Ammon's horn (tissue), 1 donor: ENCODE results near the gene WDPCP.
"Not testable (repeated sequence)": the region's sequence is repeated elsewhere in the genome, so short reads cannot be mapped to it uniquely, and the experiment has no call there.

ENCODE experiments used
- DNase-seq: peaks from one replicate; pipeline ENCODE4 v3.0.0-alpha.2; 2016; ENCODE audit warnings: low spot score

Gene WDPCP

DNA sequence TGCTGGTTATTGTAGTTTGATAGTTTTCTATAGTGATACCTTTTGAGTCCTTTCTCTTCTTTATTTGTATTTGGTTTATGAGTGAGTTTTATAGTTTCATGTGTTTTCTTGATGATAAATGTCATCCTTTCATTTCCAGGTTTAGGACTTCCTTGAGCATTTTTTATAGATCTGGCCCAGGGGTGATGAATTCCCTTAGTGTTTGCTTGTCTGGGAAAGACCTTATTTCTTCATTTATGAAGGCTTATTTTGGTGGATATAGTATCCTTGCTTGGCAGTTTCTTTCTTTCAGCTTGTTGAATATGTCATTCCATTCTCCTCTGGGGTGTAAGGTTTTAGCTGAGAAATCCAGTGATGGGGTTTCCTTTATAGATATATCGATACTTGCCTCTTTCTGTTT, 483.8 kb downstream of the WDPCP start:
- DNase-seq: no peak

DNA sequence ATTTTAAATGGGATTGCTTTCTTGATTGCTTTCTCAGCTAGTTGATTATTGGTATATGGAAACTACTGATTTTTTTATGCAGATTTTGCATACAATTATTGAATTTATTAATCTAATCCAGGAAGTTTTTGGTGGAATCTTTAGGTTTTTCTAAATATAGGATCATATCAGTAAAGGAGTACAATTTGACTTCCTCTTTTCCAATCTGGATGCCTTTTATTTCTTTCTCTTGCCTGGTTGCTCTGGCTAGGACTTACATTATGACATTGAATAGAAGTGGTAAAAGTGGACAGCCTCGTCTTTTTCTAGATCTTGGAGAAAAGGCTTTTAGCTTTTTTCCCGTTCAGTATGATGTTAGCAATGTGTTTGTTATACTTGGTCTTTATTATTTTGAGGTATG, 486.3 kb downstream of the WDPCP start:
- no peak for DNase-seq

DNA sequence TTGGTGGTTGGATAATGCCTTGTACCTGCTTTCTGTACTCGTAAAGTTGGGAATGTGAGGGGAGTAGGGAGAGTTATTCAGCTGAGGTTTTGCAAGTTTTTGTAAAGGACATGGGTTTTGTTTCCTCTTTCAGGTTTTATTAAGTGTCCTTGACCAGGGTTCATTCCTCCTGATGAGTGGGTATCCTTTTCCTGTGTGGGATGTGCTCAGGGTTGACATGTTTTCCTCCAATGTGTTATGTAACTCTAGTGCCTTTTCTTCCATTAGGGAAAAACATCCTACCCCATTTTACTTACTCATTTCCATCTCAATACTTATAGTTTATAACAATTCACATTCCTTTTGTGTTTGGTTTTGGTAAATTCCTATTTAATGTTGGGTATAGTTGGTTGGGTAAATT, 489.2 kb downstream of the WDPCP start:
- no peak for DNase-seq

DNA sequence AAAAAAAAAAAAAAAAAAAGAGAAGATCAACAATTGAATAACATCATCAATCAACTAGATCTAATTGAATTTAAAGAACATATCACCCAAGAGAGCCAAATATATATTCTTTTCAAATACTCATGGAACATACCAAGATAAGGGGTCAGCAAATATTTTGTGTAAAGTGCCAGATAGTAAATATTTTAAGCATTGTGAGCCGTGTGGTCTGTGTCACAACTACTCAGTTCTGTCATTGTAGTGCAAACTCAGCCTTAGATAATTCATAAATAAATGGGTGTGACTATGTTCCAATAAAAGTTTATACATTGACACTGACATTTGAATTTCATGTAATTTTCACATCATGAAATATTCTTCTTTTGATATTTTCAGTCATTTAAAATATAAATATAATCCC, 491.8 kb downstream of the WDPCP start:
- no peak for DNase-seq

DNA sequence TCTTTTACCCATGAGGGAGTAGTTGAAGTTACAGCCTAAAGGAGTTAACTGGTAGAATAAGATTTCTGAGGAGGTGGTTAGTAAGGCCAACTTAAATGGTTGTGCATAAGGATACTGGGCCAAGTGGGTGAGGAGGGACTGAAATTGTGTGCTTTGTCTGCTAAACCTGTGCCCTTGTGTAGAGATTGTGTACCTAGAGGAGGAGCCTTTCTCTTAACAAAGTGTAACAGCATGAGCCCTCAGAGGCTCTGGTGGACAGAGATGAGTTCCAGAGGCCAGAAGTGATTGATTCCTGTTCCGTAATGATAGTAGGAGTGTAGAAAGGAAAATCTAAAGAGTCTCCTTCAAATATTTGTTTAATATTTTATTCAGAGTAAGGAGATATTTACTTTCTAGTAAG, 494.8 kb downstream of the WDPCP start:
- DNase-seq: no peak

DNA sequence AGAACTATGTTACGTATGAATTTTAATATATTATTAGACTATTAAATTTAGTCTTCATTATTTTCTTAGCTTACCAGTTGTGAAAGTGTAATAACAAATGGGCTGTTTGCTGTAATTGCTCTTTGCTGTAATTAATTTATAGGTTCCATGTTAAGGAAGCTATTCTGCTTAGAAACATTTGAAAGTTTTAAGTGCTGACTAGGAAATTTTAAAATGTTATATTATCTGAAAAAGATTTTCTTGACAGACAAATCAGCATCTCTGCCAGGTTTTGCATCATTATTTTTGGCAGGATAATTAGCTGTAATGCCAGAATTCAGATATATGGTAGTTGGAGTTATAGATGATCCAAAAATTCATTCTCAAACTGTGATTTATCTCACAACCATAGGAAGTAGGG, 495.4 kb downstream of the WDPCP start:
- DNase-seq: no peak

DNA sequence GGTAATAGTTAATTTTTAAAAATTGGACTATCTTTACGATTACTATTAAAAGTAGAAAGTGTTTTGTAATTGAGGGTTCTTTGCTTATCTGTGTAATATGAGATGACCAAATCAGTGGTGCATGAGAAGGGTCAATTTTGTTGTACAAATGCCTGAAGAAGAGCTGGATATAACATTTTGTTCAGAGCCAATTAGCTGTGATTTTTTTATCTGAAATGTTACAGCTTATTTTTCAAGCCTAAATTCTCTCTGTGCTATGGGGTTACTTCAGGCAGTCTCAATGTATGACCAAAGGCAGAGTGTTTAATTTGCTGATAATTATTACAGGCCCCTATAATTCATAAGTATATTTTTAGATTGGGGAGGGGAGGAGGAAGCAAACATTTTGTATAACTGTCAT, 495.9 kb downstream of the WDPCP start:
- DNase-seq: no peak

DNA sequence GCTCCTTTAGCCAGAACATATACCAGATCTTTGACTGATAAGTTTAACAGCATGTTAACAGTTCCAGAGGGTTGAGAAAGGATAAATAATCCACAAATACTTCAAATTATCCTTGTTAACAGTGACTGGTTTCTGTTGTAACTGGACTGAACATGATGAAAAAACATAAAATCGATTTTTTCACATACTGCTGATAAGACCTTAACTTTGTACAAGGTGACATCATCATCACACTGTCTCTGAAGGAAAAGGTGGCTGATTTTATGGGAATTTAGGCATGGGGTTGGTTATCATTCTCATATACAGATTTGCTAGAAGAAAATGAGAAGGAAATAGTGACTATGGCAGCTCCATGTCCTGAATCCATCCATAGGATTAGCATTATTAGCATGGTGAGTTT, 501.6 kb downstream of the WDPCP start:
- no peak for DNase-seq

DNA sequence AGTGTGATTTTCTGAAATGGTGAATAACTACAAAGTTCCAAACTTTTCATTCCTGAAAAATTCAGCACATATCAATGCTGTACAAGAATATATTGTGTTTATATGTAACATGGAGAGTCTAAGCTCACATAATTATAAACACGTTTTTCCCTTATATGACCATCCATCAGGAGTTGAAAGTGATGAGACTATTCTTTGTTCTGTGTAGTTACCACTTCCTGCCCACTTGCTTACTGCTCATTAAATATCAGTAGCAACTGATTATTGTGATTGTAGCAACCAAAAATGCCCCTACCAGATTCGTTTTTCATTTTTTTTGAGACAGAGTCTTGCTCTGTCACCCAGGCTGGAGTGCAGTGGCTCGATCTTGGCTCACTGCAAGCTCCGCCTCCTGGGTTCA, 506.9 kb downstream of the WDPCP start:
- no peak for DNase-seq

DNA sequence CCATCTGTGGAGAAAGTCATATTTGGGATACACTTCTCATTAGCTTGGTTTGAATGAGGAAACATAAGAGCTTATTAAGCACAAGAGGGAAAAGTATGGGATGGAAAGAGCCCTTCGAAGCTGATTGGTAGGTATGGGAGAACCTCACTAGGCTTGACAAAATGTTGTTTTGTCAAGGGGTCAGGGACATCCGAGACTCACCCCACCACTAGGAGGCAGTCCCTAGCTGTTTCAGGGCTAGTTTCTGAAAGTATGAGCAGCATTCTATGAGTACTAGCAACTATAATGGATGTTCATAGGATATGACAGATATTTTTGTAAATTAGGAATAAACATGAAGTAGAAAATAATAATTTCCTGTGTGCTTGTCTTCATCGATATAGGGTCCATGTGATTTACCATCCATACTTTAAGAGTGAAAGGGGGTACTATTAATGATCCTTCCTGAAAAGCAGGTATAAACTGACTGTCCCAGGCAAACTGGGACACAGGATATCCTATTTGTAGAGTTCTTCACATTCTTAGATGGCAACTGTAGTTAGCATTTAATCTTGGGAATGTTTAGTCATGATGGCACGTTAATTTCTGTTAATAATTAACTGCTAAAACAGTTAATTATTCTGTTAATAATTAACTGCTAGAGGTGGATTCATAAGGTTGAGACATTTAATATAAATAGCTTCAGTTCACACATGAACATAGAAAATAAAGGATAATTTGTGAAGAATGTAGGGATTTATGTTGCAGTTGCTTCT, 509.2 kb downstream of the WDPCP start:
- DNase-seq: no peak

DNA sequence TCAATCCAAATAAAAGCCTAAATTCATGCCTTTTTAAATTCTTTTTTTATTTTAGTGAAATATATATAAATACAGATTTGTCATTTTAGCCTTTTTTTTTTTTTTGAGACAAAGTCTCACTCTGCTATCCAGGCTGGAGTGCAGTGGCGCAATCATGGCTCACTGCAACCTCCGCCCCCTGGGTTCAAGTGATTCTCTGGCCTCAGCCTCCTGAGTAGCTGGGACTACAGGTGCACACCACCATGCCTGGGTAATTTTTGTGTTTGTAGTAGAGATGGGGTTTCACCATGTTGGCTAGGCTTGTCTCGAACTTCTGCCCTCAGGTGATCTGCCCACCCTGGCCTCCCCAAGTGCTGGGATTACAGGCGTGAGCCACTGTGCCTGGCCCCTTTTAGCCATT, 513.9 kb downstream of the WDPCP start:
- DNase-seq: not testable (repeated sequence)

DNA sequence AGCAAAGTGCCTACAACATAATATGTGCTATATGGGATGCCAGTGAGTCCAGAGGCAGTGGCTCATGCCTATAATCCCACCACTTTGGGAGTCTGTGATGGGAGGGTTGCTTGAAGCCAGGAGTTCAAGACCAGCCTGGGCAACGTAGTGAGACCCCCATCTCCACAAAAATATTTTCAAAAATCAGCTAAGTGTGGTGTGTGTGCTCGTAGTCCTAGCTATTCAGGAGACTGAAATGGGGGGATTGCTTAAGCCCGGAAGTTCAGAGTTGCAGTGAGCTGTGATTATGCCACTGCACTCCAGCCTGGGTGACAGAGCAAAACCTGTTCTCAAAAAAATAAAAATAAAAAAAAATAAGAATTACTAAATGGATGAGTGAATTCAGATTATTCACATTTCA, 514.3 kb downstream of the WDPCP start:
- no peak for DNase-seq

DNA sequence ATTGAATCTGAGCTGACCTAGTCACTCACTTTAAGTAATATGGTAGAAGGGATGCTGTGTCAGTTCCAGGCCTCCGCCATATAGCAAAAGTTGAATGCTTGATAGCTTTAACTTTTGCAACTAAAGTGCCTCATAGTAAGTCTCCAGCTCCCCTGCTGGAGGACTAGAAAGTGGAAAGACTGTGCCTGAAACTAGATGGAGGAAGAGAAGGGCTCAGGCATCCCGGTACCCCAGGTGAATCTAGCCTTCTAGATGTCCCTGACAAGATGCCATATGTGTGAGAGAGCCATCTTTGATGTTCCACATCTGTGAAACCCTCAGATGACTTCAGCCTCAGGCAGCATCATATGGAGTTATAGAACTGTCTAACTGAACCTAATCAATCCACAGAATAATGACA, 516.6 kb downstream of the WDPCP start:
- no peak for DNase-seq
